GM21786 (cell line): ENCODE measurements around the gene SLC36A1.

ENCODE experiments used
- ATAC-seq: cut with Tn5 transposase; IDR thresholded peaks from one replicate; pipeline ENCODE4 v1.9.1; 2021; ENCODE audit not compliant: unreplicated experiment

The SLC36A1 gene

GRCh38 chr5:151531581-151531980 is 84.2 kb downstream of the SLC36A1 start:
- ATAC-seq, result no peak

DNA sequence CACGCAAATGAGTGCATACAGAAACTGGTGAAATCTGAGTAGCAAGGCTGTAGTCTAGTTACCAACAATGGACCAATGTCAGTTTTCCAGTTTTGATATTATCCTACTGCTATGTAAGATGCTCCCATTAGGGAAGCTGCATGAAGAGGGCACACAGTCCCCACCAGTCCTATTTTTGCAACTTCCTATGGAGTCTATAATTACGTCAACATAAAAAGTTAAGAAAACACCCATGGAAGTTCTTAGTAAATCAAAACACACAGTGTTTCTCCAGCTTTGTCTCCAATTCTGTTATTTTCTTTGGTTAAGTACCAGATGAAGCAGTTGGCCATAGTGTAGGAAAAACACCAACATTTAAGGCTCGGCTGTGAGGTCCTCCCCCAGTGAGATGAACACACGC is 85.0 kb downstream of the SLC36A1 start:
- ATAC-seq, result no peak

- no peak for ATAC-seq
Measured at GRCh38 chr5:151534350-151534749, 86.9 kb downstream of the SLC36A1 start.

GRCh38 chr5:151537044-151537443 is 89.6 kb downstream of the SLC36A1 start:
- ATAC-seq, result no peak

- no peak for ATAC-seq
Measured at GRCh38 chr5:151541571-151541970, 94.2 kb downstream of the SLC36A1 start.
